Thyroid gland (tissue), 4 donors: ENCODE data around the gene NFASC.

Experiments
- POLR2A ChIP-seq, 2 donors: fragments of 450-650 bp; IDR thresholded peaks; one replicate each; pipeline ENCODE4 v1.6.1; 2017; ENCODE audit warnings: antibody characterized with exemption in 2 of 2, mild to moderate bottlenecking in 2 of 2, moderate library complexity in 1 of 2
- TF ChIP-seq, protein P1 (sequence below), 6 experiments: fragments of 200-600 bp in 3 of 6; fragments of 450-650 bp in 3 of 6; sonication (generic) in 3 of 6; IDR thresholded peaks; one replicate each; pipeline ENCODE4 v1.5.1; 2016 to 2019; ENCODE audit warnings: antibody characterized with exemption in 6 of 6, mild to moderate bottlenecking in 2 of 6, inconsistent platforms in 1 of 6, moderate library complexity in 1 of 6

DNA sequence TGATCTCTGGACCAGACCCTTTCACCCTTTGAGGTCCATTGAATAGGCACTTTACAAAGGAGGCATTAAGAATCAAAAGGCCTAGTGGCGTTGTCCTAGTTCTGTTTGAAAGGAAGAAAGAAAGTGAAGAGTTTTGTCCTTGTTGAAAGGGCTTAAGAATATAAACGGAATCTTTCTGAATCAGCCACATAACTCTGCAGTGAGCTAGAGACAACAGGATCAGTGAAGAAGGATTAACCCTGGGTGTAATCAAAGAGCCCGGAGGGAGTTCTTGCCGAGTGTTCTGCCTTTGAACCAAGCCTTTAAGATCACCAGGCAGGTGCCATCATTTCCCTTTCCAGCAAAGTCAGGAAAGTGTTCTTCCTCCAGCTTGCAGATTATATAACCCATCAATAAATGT is 117.5 kb downstream of the NFASC start:
- TF ChIP-seq, protein P1, sequence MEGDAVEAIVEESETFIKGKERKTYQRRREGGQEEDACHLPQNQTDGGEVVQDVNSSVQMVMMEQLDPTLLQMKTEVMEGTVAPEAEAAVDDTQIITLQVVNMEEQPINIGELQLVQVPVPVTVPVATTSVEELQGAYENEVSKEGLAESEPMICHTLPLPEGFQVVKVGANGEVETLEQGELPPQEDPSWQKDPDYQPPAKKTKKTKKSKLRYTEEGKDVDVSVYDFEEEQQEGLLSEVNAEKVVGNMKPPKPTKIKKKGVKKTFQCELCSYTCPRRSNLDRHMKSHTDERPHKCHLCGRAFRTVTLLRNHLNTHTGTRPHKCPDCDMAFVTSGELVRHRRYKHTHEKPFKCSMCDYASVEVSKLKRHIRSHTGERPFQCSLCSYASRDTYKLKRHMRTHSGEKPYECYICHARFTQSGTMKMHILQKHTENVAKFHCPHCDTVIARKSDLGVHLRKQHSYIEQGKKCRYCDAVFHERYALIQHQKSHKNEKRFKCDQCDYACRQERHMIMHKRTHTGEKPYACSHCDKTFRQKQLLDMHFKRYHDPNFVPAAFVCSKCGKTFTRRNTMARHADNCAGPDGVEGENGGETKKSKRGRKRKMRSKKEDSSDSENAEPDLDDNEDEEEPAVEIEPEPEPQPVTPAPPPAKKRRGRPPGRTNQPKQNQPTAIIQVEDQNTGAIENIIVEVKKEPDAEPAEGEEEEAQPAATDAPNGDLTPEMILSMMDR (IDR thresholded peaks at IDR 0.05): no peak
- no peak for TF ChIP-seq POLR2A (IDR thresholded peaks at IDR 0.05)
